ENCODE measurements around the gene LRCH1. TPM values are rescaled to one million over a fixed set of nuclear protein-coding genes. Genes with fewer than 3 reads are reported as not detected.

LRCH1 gene
- total and polyA plus RNA-seq, 2 experiments from 2014 or later = 3.9 to 9.2 TPM

DNA sequence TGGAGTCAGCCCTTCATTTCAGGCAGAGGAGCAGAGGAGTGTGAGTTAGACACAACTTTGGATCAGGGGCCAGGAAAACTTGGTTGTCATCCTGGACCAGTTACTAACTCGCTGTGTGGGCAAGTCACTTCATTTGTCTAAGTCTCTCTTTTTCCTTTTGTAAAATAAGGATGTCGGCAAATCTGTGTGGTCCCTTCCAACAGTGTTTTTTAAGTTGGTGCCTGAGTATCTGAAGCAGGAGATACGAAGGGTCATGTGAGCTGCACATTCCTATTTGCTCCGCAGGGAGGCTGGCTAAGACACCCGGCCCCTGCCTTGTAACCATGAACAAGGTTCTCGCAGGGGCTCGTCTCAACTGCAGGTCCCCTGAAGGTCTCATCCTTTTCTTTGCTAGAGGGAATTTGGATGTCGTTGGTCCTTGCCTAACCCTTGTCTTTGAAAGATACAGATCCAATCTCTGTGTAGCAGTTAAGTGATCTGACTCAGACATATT lies 64.3 kb downstream of the LRCH1 start (continued):
- no peak for TF ChIP-seq POLR2AphosphoS5 (IDR thresholded peaks at IDR 0.05; ENCODE audit: low read depth)
- TF ChIP-seq, protein P1, sequence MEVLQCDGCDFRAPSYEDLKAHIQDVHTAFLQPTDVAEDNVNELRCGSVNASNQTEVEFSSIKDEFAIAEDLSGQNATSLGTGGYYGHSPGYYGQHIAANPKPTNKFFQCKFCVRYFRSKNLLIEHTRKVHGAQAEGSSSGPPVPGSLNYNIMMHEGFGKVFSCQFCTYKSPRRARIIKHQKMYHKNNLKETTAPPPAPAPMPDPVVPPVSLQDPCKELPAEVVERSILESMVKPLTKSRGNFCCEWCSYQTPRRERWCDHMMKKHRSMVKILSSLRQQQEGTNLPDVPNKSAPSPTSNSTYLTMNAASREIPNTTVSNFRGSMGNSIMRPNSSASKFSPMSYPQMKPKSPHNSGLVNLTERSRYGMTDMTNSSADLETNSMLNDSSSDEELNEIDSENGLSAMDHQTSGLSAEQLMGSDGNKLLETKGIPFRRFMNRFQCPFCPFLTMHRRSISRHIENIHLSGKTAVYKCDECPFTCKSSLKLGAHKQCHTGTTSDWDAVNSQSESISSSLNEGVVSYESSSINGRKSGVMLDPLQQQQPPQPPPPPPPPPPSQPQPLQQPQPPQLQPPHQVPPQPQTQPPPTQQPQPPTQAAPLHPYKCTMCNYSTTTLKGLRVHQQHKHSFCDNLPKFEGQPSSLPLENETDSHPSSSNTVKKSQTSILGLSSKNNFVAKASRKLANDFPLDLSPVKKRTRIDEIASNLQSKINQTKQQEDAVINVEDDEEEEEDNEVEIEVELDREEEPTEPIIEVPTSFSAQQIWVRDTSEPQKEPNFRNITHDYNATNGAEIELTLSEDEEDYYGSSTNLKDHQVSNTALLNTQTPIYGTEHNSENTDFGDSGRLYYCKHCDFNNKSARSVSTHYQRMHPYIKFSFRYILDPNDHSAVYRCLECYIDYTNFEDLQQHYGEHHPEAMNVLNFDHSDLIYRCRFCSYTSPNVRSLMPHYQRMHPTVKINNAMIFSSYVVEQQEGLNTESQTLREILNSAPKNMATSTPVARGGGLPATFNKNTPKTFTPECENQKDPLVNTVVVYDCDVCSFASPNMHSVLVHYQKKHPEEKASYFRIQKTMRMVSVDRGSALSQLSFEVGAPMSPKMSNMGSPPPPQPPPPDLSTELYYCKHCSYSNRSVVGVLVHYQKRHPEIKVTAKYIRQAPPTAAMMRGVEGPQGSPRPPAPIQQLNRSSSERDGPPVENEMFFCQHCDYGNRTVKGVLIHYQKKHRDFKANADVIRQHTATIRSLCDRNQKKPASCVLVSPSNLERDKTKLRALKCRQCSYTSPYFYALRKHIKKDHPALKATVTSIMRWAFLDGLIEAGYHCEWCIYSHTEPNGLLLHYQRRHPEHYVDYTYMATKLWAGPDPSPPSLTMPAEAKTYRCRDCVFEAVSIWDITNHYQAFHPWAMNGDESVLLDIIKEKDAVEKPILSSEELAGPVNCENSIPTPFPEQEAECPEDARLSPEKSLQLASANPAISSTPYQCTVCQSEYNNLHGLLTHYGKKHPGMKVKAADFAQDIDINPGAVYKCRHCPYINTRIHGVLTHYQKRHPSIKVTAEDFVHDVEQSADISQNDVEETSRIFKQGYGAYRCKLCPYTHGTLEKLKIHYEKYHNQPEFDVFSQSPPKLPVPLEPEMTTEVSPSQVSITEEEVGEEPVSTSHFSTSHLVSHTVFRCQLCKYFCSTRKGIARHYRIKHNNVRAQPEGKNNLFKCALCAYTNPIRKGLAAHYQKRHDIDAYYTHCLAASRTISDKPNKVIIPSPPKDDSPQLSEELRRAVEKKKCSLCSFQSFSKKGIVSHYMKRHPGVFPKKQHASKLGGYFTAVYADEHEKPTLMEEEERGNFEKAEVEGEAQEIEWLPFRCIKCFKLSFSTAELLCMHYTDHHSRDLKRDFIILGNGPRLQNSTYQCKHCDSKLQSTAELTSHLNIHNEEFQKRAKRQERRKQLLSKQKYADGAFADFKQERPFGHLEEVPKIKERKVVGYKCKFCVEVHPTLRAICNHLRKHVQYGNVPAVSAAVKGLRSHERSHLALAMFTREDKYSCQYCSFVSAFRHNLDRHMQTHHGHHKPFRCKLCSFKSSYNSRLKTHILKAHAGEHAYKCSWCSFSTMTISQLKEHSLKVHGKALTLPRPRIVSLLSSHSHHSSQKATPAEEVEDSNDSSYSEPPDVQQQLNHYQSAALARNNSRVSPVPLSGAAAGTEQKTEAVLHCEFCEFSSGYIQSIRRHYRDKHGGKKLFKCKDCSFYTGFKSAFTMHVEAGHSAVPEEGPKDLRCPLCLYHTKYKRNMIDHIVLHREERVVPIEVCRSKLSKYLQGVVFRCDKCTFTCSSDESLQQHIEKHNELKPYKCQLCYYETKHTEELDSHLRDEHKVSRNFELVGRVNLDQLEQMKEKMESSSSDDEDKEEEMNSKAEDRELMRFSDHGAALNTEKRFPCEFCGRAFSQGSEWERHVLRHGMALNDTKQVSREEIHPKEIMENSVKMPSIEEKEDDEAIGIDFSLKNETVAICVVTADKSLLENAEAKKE (CRISPR knock-in tag; IDR thresholded peaks at IDR 0.05) = no peak

DNA sequence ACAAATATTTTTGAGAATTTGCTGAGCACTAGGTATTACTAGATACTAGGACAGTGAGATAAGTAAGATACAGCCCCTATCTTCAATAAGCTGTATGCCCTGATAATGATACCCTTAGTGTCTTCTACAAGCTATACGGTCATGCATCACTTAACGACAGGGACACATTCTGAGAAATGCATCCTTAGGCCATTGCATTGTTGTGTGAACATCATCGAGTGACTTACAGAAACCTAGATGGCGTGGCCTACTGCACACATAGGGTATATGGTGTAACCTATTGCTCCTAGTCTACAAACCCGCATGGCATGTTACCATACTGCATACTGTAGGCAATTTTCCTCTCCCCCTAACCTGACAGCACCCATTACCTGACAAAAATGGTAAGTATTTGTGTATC lies 64.9 kb downstream of the LRCH1 start:
- Histone ChIP-seq H3K4me1 (ENCODE audit: insufficient read depth) (peaks cover 42% of the 10 kb centered on the region), H3K79me2 (replicated peaks; ENCODE audit: insufficient read depth) (peaks cover 48% of the 10 kb centered on the region), H3K4me3 (no peak overlapping the region), H2AFZ (no peak overlapping the region), H3K9me2 (ENCODE audit: insufficient read depth) (no peaks in the 10 kb centered on the region), H3K27ac (ENCODE audit: low read depth) (no peak overlapping the region), H3K4me2 (no peak overlapping the region), H4K20me1 (replicated peaks; ENCODE audit: insufficient read depth) (no peaks in the 10 kb centered on the region; the same call in 1 of the 2 replicates), H3F3A (replicated peaks; ENCODE audit: low read depth) (no peaks in the 10 kb centered on the region), H3K36me3 (ENCODE audit: insufficient read depth) (no peaks in the 10 kb centered on the region), H3K27me3 (ENCODE audit: insufficient read depth) (no peaks in the 10 kb centered on the region)
- Mint-ChIP-seq H3K9me3 (no peaks in the 10 kb centered on the region), H3K36me3 (ENCODE audit: low read depth) (no peaks in the 10 kb centered on the region), H3K4me1 (peaks cover 70% of the 10 kb centered on the region), H3K27me3 (ENCODE audit: insufficient read depth, low read depth, poor library complexity) (peaks cover 2% of the 10 kb centered on the region), H3K27ac (no peak overlapping the region), H3K4me3 (no peak overlapping the region)
- ATAC-seq (no peak), DNase-seq (ENCODE audit: low spot score) (no peak)
- TF ChIP-seq, protein P2, sequence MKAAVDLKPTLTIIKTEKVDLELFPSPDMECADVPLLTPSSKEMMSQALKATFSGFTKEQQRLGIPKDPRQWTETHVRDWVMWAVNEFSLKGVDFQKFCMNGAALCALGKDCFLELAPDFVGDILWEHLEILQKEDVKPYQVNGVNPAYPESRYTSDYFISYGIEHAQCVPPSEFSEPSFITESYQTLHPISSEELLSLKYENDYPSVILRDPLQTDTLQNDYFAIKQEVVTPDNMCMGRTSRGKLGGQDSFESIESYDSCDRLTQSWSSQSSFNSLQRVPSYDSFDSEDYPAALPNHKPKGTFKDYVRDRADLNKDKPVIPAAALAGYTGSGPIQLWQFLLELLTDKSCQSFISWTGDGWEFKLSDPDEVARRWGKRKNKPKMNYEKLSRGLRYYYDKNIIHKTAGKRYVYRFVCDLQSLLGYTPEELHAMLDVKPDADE (IDR thresholded peaks at IDR 0.05) = no peak
- TF ChIP-seq ZNF331 (CRISPR knock-in tag; IDR thresholded peaks at IDR 0.05; ENCODE audit: low read depth) = no peak
- TF ChIP-seq EZH2phosphoT487 (IDR thresholded peaks at IDR 0.05; ENCODE audit: unreplicated experiment) = no peak
- no peak for TF ChIP-seq ZNF114 (CRISPR knock-in tag; IDR thresholded peaks at IDR 0.05)
- TF ChIP-seq STAT1 (IDR thresholded peaks at IDR 0.05; ENCODE audit: unreplicated experiment) = no peak
- TF ChIP-seq, protein P1 (CRISPR knock-in tag; IDR thresholded peaks at IDR 0.05) = no peak
- no peak for TF ChIP-seq NANOG (IDR thresholded peaks at IDR 0.05; ENCODE audit: borderline replicate concordance)
- TF ChIP-seq JUNB (IDR thresholded peaks at IDR 0.05; ENCODE audit: unreplicated experiment) = no peak
- TF ChIP-seq EZH2 (IDR thresholded peaks at IDR 0.05; ENCODE audit: low read depth, unreplicated experiment) = no peak
